DOHH2 (cell line): Measurements from ENCODE around the gene FUT2.
"Not testable (repeated sequence)": the region's sequence is repeated elsewhere in the genome, so short reads cannot be mapped to it uniquely, and the experiment has no call there.

ENCODE experiments used
- EZH2phosphoT487 ChIP-seq: fragments of 200-600 bp; sonication (generic); IDR thresholded peaks from 2 replicates; pipeline ENCODE4 v1.6.1; 2017; ENCODE audit warnings: borderline replicate concordance, mild to moderate bottlenecking, antibody characterized with exemption, low read length, moderate library complexity, mixed read lengths
- TF ChIP-seq, protein P1 (sequence below): fragments of 200-600 bp; sonication (generic); IDR thresholded peaks from one replicate; pipeline ENCODE4 v1.5.1; 2014; ENCODE audit warnings: antibody characterized with exemption, mild to moderate bottlenecking, low read depth, low read length; ENCODE audit not compliant: poor library complexity, severe bottlenecking

DNA sequence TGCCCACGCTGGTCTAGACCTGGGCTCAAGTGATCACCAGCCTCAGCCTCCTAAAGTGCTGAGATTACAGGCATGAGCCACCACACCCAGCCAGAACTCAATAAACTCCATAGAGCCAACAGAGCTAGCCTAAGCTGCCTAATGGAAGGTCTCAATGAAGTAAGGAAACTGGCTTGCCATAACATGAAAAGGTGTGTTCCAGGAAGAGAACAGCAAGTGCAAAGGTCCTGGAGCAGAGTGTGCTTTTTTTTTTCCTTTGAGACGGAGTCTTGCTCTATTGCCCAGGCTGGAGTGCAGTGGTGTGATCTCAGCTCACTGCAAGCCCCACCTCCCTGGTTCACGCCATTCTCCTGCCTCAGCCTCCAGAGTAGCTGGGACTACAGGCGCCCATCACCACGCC, 37.9 kb upstream of the FUT2 start:
- TF ChIP-seq, protein P1, sequence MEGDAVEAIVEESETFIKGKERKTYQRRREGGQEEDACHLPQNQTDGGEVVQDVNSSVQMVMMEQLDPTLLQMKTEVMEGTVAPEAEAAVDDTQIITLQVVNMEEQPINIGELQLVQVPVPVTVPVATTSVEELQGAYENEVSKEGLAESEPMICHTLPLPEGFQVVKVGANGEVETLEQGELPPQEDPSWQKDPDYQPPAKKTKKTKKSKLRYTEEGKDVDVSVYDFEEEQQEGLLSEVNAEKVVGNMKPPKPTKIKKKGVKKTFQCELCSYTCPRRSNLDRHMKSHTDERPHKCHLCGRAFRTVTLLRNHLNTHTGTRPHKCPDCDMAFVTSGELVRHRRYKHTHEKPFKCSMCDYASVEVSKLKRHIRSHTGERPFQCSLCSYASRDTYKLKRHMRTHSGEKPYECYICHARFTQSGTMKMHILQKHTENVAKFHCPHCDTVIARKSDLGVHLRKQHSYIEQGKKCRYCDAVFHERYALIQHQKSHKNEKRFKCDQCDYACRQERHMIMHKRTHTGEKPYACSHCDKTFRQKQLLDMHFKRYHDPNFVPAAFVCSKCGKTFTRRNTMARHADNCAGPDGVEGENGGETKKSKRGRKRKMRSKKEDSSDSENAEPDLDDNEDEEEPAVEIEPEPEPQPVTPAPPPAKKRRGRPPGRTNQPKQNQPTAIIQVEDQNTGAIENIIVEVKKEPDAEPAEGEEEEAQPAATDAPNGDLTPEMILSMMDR = not testable (repeated sequence)
- not testable (repeated sequence) for TF ChIP-seq EZH2phosphoT487
